Activated naive CD4-positive, alpha-beta T cell treated with anti-CD3 and anti-CD28 coated beads, Interleukin-2, amount 50 U/mL, for 72 hours (primary cell): Measurements from ENCODE around the gene DCAF11. TPM values are rescaled to one million over a fixed set of nuclear protein-coding genes. Genes with fewer than 3 reads are reported as not detected.
A peak's percentile ranks its signal among the peaks of the same experiment; 100 is the strongest.

Experiments used
- ATAC-seq, 2 donors: fragments of 150-1000 bp; cut with Tn5 transposase; 2 replicates each; pipeline ENCODE4 v1.10.0; 2021; ENCODE audit warnings: mild to moderate bottlenecking in 2 of 2, moderate library complexity in 2 of 2
- DNase-seq, 2 donors: peaks; one replicate each; pipeline ENCODE4 v3.0.0; 2021 to 2022; ENCODE audit warnings: low spot score in 2 of 2
- H3K27ac Mint-ChIP-seq, 2 donors: one replicate each; pipeline ENCODE4 v1.8.0; 2022; ENCODE audit warnings: mild to moderate bottlenecking in 2 of 2, mixed read lengths in 2 of 2
- H3K36me3 Mint-ChIP-seq, 2 donors: one replicate each; pipeline ENCODE4 v1.8.0; 2022; ENCODE audit warnings: mixed read lengths in 2 of 2
- H3K9me3 Mint-ChIP-seq, 2 donors: one replicate each; pipeline ENCODE4 v1.8.0; 2022; ENCODE audit warnings: mixed read lengths in 2 of 2
- total RNA-seq, 2 donors: library from RNA; stranded (reverse); gene quantifications; one replicate each; pipeline ENCODE4 v1.2.3, GENCODE V29; 2022

DCAF11 gene
- total RNA-seq: 100 to 1,000 TPM in 1 of 2 donors, 10 to 100 TPM in 1; 66.7 to 146 TPM

GRCh38 chr14:24114532-24115421 is at the start of gene DCAF11, which contains the start of gene NRL:
DCAF11 (plus strand) TSS chr14:24114777; CDS start chr14:24115595, 818 bp downstream.
NRL (minus strand) TSS chr14:24114949; CDS start chr14:24082848, 32,101 bp downstream.
- ATAC-seq (peak; percentile 89 to 91), DNase-seq (peak; percentile 96 to 99)
- Mint-ChIP-seq H3K27ac (peak within 1 kb of the TSS; percentile 99), H3K36me3 (peaks cover 27 to 43% of the 10 kb centered on the region in 2 donors), H3K9me3 (no peaks in the 10 kb centered on the region)

GRCh38 chr14:24064856-24065255 is 49.7 kb upstream of the DCAF11 start:
- no peaks in the 10 kb centered on the region for H3K36me3 Mint-ChIP-seq
- H3K27ac Mint-ChIP-seq: peak overlapping the region in 1 of 2 donors; percentile 73
- ATAC-seq: no peak

GRCh38 chr14:24065408-24065807 is 49.2 kb upstream of the DCAF11 start:
- DNase-seq (no peak), ATAC-seq (no peak)
- H3K27ac Mint-ChIP-seq: no peak overlapping the region
- no peaks in the 10 kb centered on the region for H3K36me3 Mint-ChIP-seq
- no peaks in the 10 kb centered on the region for H3K9me3 Mint-ChIP-seq

More at GRCh38 chr14:24064856-24065255, 49.7 kb upstream of the DCAF11 start:
- no peak for DNase-seq
- H3K9me3 Mint-ChIP-seq: no peaks in the 10 kb centered on the region

GRCh38 chr14:24066496-24067132 is 48.0 kb upstream of the DCAF11 start:
- DNase-seq (no peak), ATAC-seq (no peak)
- Mint-ChIP-seq H3K9me3 (no peaks in the 10 kb centered on the region), H3K27ac (peak overlapping the region in 1 of 2 donors; percentile 16), H3K36me3 (no peaks in the 10 kb centered on the region)

- Mint-ChIP-seq H3K27ac (no peak overlapping the region), H3K9me3 (no peaks in the 10 kb centered on the region), H3K36me3 (no peaks in the 10 kb centered on the region)
- no peak for DNase-seq
- ATAC-seq: no peak
Measured at GRCh38 chr14:24067133-24068082, 47.2 kb upstream of the DCAF11 start.

GRCh38 chr14:24068711-24069410 is 45.7 kb upstream of the DCAF11 start:
- no peak overlapping the region for H3K27ac Mint-ChIP-seq
- H3K9me3 Mint-ChIP-seq: no peaks in the 10 kb centered on the region
- no peak for ATAC-seq
- DNase-seq: no peak
- no peaks in the 10 kb centered on the region for H3K36me3 Mint-ChIP-seq

GRCh38 chr14:24069411-24069735 is 45.2 kb upstream of the DCAF11 start:
- ATAC-seq: no peak
- DNase-seq: no peak
- Mint-ChIP-seq H3K36me3 (no peaks in the 10 kb centered on the region), H3K9me3 (no peaks in the 10 kb centered on the region), H3K27ac (no peak overlapping the region)

- no peaks in the 10 kb centered on the region for H3K9me3 Mint-ChIP-seq
- ATAC-seq (no peak), DNase-seq (no peak)
- H3K27ac Mint-ChIP-seq: peak overlapping the region; percentile 40 to 84
- H3K36me3 Mint-ChIP-seq: no peaks in the 10 kb centered on the region
Measured at GRCh38 chr14:24070285-24071143, 44.1 kb upstream of the DCAF11 start.

GRCh38 chr14:24071144-24071697 is 43.4 kb upstream of the DCAF11 start, which contains the start of gene CPNE6:
CPNE6 (plus strand) TSS chr14:24071562; CDS start chr14:24072937, 1,375 bp downstream.
- peak in 1 of 2 donors; percentile 42 for DNase-seq
- H3K27ac Mint-ChIP-seq: peak within 1 kb of the TSS; percentile 40 to 84
- peak; percentile 85 to 96 for ATAC-seq
- H3K36me3 Mint-ChIP-seq: no peaks in the 10 kb centered on the region
- no peaks in the 10 kb centered on the region for H3K9me3 Mint-ChIP-seq

GRCh38 chr14:24071836-24072430 is 42.6 kb upstream of the DCAF11 start:
- H3K27ac Mint-ChIP-seq: no peak overlapping the region
- H3K9me3 Mint-ChIP-seq: no peaks in the 10 kb centered on the region
- no peaks in the 10 kb centered on the region for H3K36me3 Mint-ChIP-seq
- no peak for DNase-seq
- ATAC-seq: no peak

- Mint-ChIP-seq H3K36me3 (no peaks in the 10 kb centered on the region), H3K9me3 (no peaks in the 10 kb centered on the region), H3K27ac (no peak overlapping the region)
- no peak for ATAC-seq
- no peak for DNase-seq
Measured at GRCh38 chr14:24072436-24072835, 42.1 kb upstream of the DCAF11 start.

- H3K27ac Mint-ChIP-seq: no peak overlapping the region
- H3K36me3 Mint-ChIP-seq: no peaks in the 10 kb centered on the region
- ATAC-seq: no peak
Measured at GRCh38 chr14:24072881-24073877, 41.4 kb upstream of the DCAF11 start.

GRCh38 chr14:24074625-24075484 is 39.7 kb upstream of the DCAF11 start:
- H3K27ac Mint-ChIP-seq: no peak overlapping the region
- no peaks in the 10 kb centered on the region for H3K36me3 Mint-ChIP-seq
- DNase-seq (no peak), ATAC-seq (no peak)
- no peaks in the 10 kb centered on the region for H3K9me3 Mint-ChIP-seq

More at GRCh38 chr14:24072881-24073877, 41.4 kb upstream of the DCAF11 start:
- H3K9me3 Mint-ChIP-seq: no peaks in the 10 kb centered on the region
- no peak for DNase-seq
